Vagina (tissue), 2 donors: ENCODE data around the gene PLD1. TPM values are rescaled to one million over a fixed set of nuclear protein-coding genes. Genes with fewer than 3 reads are reported as not detected.
A peak's percentile ranks its signal among the peaks of the same experiment; 100 is the strongest.

Experiments
- DNase-seq, 2 donors: peaks; one replicate each; pipeline ENCODE4 v3.0.0-alpha.2; 2017; ENCODE audit errors: extremely low spot score in 2 of 2
- H3K27ac ChIP-seq: fragments of 200-600 bp; sonication (generic); one replicate; pipeline ENCODE4 v1.5.1; 2019
- H3K27me3 ChIP-seq: fragments of 200-600 bp; sonication (generic); one replicate; pipeline ENCODE4 v1.5.1; 2019
- H3K36me3 ChIP-seq, 2 donors: fragments of 200-600 bp; sonication (generic); one replicate each; pipeline ENCODE4 v1.5.1; 2017 to 2019
- H3K4me1 ChIP-seq: fragments of 200-600 bp; sonication (generic); one replicate; pipeline ENCODE4 v1.5.1; 2019
- H3K4me3 ChIP-seq, 2 donors: fragments of 200-600 bp; sonication (generic); 1 replicate in 1 of 2; 2 replicates in 1 of 2; pipeline ENCODE4 v1.5.1; 2016 to 2019
- H3K9me3 ChIP-seq: fragments of 200-600 bp; sonication (generic); one replicate; pipeline ENCODE4 v1.5.1; 2019
- CTCF ChIP-seq, 3 experiments: fragments of 450-650 bp in 2 of 3; fragments of 200-600 bp in 1 of 3; sonication (generic) in 1 of 3; IDR thresholded peaks; one replicate each; pipeline ENCODE4 v1.5.1; 2017 to 2019; ENCODE audit warnings: antibody characterized with exemption in 3 of 3, mild to moderate bottlenecking in 2 of 3, moderate library complexity in 2 of 3
- POLR2A ChIP-seq, 2 donors: fragments of 450-650 bp; IDR thresholded peaks; one replicate each; pipeline ENCODE4 v1.6.1; 2017; ENCODE audit warnings: antibody characterized with exemption in 2 of 2, mild to moderate bottlenecking in 2 of 2, moderate library complexity in 2 of 2
- POLR2AphosphoS5 ChIP-seq, 2 donors: sonication (generic); formaldehyde crosslinking; IDR thresholded peaks; one replicate each; pipeline ENCODE4 v1.9.0; 2017; ENCODE audit warnings: antibody characterized with exemption in 2 of 2, mild to moderate bottlenecking in 2 of 2, low read depth in 1 of 2; ENCODE audit not compliant: insufficient read depth in 1 of 2
- intact Hi-C: fragments of 100-400 bp; cut with DNase I; formaldehyde crosslinking; loops from one replicate; pipeline ENCODE4 v1.15.1; 2023
- total RNA-seq: library from RNA; depleted of rRNA; stranded (reverse); fragments of >200 nt; gene quantifications from one replicate; pipeline ENCODE4 v1.2.3, GENCODE V29; 2016

PLD1 gene
- total RNA-seq, 1 donor from 2014 or later = 35.6 TPM

GRCh38 chr3:171811913-171812335 is 1.6 kb upstream of the PLD1 start:
- peak overlapping the region; percentile 91 for H3K27ac ChIP-seq
- intact Hi-C loops = loop anchor here (10.0 kb wide), 1 partner anchor 63 kb away; no protein-coding TSS in a partner anchor

GRCh38 chr3:171811295-171811912 is 1.1 kb upstream of the PLD1 start:
- Histone ChIP-seq H3K27me3 (no peaks in the 10 kb centered on the region), H3K4me3 (peak overlapping the region in 1 of 2 donors; percentile 67), H3K4me1 (peaks cover 27% of the 10 kb centered on the region), H3K36me3 (no peaks in the 10 kb centered on the region), H3K27ac (peak overlapping the region; percentile 91), H3K9me3 (no peaks in the 10 kb centered on the region)
- intact Hi-C loops = loop anchor here (10.0 kb wide), 1 partner anchor 63 kb away; no protein-coding TSS in a partner anchor
- TF ChIP-seq POLR2A (IDR thresholded peaks at IDR 0.05) (no peak), POLR2AphosphoS5 (IDR thresholded peaks at IDR 0.05; ENCODE audit: insufficient read depth in 1 of 2, low read depth in 1 of 2) (peak; percentile 60 to 79), CTCF (IDR thresholded peaks at IDR 0.05) (no peak)
- no peak for DNase-seq

More at GRCh38 chr3:171811913-171812335, 1.6 kb upstream of the PLD1 start:
- H3K4me3 ChIP-seq = no peak overlapping the region
- H3K36me3 ChIP-seq = no peaks in the 10 kb centered on the region
- peaks cover 22% of the 10 kb centered on the region for H3K4me1 ChIP-seq
- DNase-seq = no peak
- H3K9me3 ChIP-seq = no peaks in the 10 kb centered on the region
- H3K27me3 ChIP-seq = no peaks in the 10 kb centered on the region
- TF ChIP-seq POLR2AphosphoS5 (IDR thresholded peaks at IDR 0.05; ENCODE audit: insufficient read depth in 1 of 2, low read depth in 1 of 2) (peak in 1 of 2 donors; percentile 52), CTCF (IDR thresholded peaks at IDR 0.05) (no peak), POLR2A (IDR thresholded peaks at IDR 0.05) (no peak)

GRCh38 chr3:171810629-171811294 is 479 bp upstream of the PLD1 start:
- peaks cover 33% of the 10 kb centered on the region for H3K4me1 ChIP-seq
- H3K27me3 ChIP-seq = no peaks in the 10 kb centered on the region

GRCh38 chr3:171809611-171809860 is 747 bp downstream of the PLD1 start:
- Histone ChIP-seq H3K4me1 (peaks cover 45% of the 10 kb centered on the region), H3K27ac (peak overlapping the region; percentile 91)
- DNase-seq = no peak

More at GRCh38 chr3:171810629-171811294, 479 bp upstream of the PLD1 start:
- intact Hi-C loops = loop anchor here (10.0 kb wide), 1 partner anchor 64 kb away; no protein-coding TSS in a partner anchor
- Histone ChIP-seq H3K36me3 (no peaks in the 10 kb centered on the region), H3K4me3 (peak overlapping the region; percentile 67 to 88), H3K9me3 (no peaks in the 10 kb centered on the region), H3K27ac (peak overlapping the region; percentile 91)
- TF ChIP-seq CTCF (IDR thresholded peaks at IDR 0.05) (no peak), POLR2A (IDR thresholded peaks at IDR 0.05) (peak in 1 of 2 donors; percentile 39)
- no peak for DNase-seq

More at GRCh38 chr3:171809611-171809860, 747 bp downstream of the PLD1 start:
- TF ChIP-seq POLR2AphosphoS5 (IDR thresholded peaks at IDR 0.05; ENCODE audit: insufficient read depth in 1 of 2, low read depth in 1 of 2) = no peak
- no peak for TF ChIP-seq CTCF (IDR thresholded peaks at IDR 0.05)
- intact Hi-C loops = loop anchor here (5.0 kb wide), 1 partner anchor 37 kb away; no protein-coding TSS in a partner anchor
- Histone ChIP-seq H3K36me3 (no peaks in the 10 kb centered on the region), H3K4me3 (peak overlapping the region; percentile 67 to 88), H3K9me3 (no peaks in the 10 kb centered on the region), H3K27me3 (no peaks in the 10 kb centered on the region)
